ENCODE measurements around the gene GRM5. TPM values are rescaled to one million over a fixed set of nuclear protein-coding genes. Genes with fewer than 3 reads are reported as not detected.
A peak's percentile ranks its signal among the peaks of the same experiment; 100 is the strongest.
"Not testable (repeated sequence)": the region's sequence is repeated elsewhere in the genome, so short reads cannot be mapped to it uniquely, and the experiment has no call there.

Gene GRM5
- total RNA-seq, 1 donor from 2014 or later = 0.21 TPM

DNA sequence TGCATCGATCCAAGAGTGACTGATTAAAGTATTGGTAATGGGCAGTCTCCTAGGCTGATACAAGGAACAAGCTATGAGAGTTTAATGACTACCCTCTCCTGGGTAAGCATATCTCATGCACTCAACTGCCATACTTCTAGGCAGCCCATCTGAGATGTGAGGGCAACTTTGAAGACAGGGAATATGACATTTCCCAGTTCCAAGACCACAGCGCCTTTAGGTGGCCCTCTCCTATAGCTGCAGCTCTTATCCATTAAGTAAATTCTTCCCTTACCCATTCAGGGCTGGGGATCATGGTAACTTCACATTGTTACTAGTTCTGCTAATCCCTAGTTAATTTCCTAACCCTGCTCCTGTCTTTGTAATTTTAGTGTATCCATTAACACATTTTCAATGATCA is 570.9 kb downstream of the GRM5 start:
- DNase-seq = no peak

DNA sequence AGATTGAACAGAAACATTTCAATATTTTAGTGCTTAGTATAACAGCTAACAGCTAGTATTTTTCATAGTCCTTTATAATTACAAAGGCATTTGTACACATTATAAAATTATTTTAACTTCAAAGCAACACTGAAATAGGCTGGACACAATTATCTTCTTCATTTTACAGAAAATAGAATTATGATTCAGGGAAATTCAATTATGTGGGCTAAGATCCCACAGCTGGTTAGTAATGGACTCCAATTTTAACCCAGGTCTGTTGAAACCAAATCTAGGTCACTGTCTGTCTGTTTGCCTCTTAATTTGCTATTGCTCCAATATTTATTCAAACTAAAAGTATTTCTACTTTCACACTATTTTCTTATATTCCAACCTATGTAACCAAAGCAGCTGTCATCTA is 574.1 kb downstream of the GRM5 start:
- no peak for DNase-seq

DNA sequence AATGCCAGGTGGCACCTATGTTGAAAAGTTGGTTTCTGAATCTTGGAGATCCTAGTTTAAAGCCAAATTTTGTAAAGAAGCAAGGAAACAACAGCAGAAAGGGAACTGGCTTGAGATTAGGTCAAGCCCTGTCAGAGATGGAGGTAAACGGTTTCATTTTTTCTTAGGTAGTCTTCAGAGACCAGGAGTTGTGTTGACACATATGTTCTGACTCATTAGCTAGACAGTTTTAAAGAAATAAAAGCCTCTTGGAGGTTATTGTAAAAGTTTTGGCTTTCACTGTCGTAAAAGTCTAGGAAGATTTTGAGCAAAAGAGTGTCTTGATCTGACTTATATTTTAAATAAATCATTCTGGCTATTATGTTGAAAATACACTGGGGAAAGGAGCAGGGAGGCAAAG is 576.8 kb downstream of the GRM5 start:
- DNase-seq = no peak

- DNase-seq = no peak
Measured at GRCh38 chr11:88487646-88488045, 578.1 kb downstream of the GRM5 start.

GRCh38 chr11:88484873-88485621 is 580.7 kb downstream of the GRM5 start:
- no peak for DNase-seq

- no peak for DNase-seq
Measured at GRCh38 chr11:88482871-88483301, 582.9 kb downstream of the GRM5 start.

- peak; percentile 78 for DNase-seq
Measured at GRCh38 chr11:88480223-88480622, 585.6 kb downstream of the GRM5 start.

GRCh38 chr11:88478136-88478815 is 587.5 kb downstream of the GRM5 start:
- peak; percentile 70 for DNase-seq

DNA sequence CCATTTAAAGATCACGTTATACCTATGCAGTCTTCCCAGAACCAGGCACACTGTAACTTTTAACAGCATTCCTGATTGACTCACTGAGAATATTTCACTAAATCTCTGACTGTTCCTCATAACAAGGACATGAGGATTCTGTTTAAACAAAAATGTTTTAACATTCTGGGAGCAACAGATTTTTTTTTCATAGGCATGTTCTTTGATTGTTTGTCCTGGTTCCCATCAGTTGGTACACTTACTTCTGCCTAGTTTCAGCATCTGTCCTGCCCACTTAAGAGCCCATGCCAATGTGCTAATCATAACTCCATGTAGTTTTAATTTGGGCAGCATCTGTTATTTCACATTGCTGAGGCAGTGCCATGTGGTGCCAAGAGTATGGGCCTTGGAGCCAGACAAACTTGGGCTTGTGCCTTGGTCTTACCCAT is 589.8 kb downstream of the GRM5 start:
- DNase-seq = peak; percentile 68

DNA sequence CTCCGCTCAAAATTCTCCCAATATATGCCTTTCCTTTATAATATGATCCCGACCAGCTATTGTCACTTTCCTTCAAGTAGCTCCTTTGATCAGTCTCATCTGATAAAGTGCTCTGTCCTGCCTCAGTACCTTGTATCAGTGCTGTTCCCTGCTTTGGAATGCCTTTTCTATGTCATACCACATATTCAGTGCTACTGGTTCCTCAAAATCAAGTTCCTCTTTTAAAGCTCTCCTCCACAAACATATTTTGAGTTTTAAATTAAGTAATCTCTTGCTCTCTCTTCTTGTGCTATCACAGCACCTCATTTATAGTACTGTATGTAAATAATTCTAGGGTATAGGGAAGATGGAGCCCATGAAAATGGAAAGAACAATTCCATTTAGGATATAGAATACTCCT is 591.1 kb downstream of the GRM5 start:
- no peak for DNase-seq

GRCh38 chr11:88469561-88470225 is 596.1 kb downstream of the GRM5 start:
- no peak for DNase-seq

DNA sequence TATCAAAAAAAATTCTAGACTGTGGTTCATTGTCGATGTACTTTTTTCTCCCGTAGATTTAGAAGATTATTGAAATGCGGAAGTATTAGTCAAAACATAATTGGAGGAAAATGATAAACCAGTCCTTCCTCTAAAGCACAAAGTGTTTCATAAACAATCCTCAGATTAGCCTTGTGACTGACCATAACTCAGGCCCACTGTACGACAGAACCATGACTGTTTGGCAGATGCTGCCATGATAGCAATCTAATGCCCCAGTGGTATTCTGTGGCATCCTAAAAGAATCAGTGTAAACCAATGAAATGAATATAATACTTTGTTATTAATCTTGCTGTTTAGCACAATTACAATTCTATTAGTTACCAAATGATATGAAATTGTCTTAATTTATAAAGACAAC is 601.3 kb downstream of the GRM5 start:
- no peak for DNase-seq

DNA sequence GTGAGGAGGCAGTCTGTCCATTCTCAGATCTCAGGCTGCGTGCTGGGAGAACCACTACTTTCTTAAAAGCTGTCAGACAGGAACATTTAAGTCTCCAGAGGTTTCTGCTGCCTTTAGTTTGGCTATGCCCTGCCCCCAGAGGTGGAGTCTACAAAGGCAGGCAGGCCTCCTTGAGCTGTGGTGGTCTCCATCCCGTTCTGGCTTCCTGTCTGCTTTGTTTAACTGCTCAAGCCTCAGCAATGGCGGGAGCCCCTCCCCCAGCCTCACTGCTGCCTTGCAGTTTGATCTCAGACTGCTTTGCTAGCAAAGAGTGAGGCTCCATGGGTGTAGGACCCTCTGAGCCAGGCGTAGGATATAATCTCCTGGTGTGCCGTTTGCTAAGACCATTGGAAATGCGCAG is 602.5 kb downstream of the GRM5 start:
- DNase-seq = not testable (repeated sequence)

GRCh38 chr11:88458047-88458446 is 607.7 kb downstream of the GRM5 start:
- DNase-seq = not testable (repeated sequence)

GRCh38 chr11:88455974-88456373 is 609.8 kb downstream of the GRM5 start:
- no peak for DNase-seq

GRCh38 chr11:88454881-88455280 is 610.9 kb downstream of the GRM5 start:
- no peak for DNase-seq

Small RNAs within 50 kb of the gene (small RNA-seq; reads per million reads assigned to genes)
- not detected for gene RNU6-16P (ENCODE audit: low replicate concordance)

Other genes with a start within 250 kb of the GRM5 start
- not detected for gene TYR, start 111.9 kb upstream of the GRM5 start, total RNA-seq